NK-92 (cell line): ENCODE data around the gene RSPH1.
A peak's percentile ranks its signal among the peaks of the same experiment; 100 is the strongest.

Experiments used
- DNase-seq: peaks from one replicate; lab custom pipeline; 2025; ENCODE audit not compliant: unreplicated experiment; lab: John Stamatoyannopoulos, UW

Gene RSPH1

DNA sequence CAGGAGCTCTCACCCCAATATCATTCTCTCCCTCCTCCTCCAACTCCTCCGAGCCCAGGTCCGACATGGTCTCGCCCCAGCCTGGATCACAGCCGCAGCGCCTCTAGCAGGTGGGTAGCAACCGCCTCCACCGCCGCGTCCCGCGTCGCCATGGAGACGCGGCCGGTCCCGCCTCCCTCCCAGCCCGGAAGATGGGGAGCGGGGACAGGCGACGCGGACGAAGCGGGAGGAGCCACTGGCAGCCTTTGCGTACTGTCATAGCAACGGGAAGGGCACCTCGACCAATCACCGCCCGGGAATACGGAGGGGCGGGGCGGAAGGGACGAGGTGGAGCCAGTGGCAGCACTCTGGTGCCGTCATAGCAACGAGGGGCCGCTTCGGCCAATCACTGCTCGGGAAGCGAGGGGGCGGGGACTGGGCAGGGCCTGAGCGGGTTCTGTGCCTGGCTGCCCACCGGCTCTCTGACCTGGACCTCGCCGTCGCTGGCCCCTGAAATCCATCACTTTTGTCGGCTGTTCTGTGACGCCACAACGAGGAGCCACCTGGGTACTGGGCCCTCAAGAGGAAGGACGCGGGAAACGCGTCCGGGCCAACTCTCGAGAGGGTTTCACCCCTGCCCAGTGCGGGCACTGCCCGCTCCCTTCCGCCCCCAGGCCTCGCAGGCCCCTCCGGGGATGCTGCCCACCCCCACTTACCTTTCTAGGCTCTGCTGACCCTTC, at the start of gene RSPH1:
Gene RSPH1 (minus strand): TSS at position 105 of the 719 bp plus-strand sequence. CDS start 38 bp downstream, at position 67.
- peak; percentile 95 for DNase-seq

DNA sequence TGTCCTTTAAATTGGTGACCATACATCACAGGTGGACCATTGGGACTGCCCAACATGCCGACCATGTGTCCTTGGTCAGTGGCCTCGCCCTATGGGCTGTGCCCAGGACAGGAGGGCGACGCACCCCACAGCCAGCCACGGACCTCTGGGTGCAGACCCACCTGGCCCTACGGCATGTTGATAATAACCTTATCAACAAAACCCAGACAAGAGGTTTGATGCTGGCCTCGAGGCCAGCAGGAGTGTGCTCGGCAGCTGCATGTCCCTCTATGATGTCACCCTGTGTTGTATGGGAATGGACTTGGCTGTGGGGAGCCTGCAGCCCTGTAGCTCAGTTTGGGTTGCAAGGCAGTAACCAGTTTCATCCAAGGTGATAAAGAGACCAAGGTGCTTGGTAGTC, 49.7 kb upstream of the RSPH1 start:
- no peak for DNase-seq

DNA sequence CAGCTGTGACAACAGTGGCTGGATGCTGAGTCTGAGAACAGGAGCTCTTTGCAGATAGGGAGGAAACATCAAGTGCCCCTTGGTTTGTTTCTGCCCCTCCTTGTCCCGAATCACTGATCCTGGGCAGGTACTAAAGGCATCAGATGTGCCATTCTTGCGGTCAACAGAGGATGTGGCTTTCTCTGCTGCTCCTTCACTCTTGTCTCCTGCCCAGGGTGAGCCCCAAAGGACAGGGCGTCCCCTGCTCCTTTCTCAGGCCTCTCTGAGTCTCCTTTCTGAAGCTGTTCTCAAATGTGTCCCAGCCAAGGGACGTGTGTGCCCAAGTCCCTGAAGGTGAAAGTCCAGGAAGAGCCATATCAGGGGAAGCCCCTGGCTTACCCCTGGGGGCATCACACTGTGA, 49.3 kb upstream of the RSPH1 start:
- DNase-seq = no peak

DNA sequence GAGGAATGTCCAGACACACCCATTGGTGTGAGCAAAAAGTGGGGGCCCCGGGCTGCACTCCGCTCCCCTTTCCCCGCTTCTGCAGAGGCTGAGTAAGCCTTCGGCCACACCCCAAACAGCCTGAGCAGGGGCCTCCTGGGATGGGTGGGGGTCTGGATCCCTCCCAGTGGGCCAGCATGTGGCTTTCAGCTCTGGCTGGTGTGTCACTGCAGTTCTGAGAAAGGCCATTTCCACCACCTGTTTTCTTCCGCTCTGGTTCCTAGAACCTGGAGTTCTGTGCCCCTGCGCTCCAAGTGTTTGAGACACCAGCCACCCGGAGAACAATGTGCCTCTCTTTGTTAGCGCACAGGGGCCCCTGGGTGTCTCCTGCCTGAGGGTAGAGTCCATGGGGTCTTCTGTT, 48.5 kb upstream of the RSPH1 start:
- no peak for DNase-seq

DNA sequence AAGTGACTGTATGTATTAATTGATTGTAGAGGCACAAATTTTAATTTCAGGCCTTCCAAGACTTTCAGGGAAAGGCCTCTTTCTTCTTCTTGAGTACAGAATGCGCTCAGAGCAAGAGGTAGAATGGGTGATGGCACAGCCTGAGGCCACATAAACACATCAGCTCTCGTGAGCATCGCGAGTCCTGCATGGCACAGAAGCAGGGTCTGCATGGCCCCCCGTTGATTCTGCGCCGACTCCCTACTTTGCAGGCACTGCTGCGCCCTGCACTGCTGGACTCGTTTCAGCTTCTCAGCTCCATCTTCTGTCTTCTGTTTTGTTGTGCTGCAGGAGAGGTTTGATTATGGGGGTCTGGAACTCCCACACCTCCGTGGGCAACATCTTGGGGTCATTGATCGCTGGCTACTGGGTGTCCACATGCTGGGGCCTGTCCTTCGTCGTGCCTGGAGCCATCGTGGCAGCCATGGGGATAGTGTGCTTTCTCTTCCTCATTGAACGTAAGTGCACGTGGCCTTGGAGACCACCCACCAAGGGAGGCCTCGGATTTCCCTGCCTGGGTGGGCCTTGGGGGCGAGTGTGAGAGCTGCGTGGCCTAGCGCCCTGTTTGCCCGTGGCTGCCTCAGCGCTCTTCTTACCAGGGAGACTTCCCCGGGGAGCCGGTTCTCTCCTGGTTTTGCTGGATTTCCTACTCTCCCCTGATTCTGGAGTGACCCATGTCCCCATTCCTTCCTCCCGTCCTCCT, 47.3 kb upstream of the RSPH1 start:
- no peak for DNase-seq

DNA sequence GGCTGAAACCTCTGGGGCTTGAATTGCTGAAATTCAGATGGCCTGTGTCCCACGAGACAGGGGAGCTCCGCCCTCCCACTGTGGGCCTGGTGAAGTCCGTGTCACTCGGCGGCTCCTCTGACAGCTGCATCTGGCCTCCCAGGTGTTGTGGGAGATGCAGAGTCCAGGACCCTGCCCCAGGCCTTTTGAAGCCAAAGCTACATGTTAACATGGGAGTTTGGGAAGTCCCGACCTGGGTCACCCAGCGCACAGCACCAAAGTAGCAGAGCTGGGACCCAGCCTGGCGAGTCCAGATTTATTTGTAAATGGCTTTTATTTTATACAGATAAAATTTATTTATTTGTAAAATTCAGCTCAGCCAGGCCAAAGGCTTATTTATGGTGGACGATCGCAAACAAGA, 46.6 kb upstream of the RSPH1 start:
- DNase-seq = no peak

DNA sequence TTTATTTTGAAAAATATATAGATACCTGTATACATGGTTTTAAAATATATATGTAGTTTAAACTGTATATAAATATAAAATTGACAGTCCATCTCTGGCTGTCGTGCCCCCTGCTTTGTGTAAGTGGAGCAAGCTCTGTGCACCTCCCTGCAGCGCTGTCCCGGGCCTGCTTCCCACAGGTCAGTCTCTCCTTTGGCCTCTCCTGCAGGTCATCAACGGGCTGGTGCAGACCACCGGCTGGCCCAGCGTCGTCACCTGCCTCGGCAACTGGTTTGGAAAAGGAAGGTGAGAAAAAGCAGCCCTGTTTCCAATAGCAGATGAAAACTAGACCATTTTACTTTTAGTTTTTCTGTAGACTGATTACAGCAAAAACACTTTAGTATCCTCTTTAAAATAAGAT, 46.2 kb upstream of the RSPH1 start:
- no peak for DNase-seq

DNA sequence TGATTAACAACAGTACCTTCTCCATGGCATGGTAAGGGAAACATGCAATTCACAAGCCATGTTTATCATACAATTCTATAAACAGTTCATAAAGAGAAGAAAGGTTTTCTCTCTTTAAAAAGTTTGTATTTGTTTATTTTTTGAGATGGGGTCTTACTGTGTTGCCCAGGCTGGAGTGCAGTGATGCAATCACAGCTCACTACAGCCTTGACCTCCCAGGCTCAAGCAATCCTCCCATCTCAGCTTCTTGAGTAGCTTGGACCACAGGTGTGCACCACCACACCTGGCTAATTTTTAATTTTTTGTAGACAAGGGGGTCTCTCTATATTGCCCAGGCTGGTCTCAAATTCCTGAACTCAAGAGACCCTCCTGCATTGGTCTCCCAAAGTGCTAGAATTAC, 45.6 kb upstream of the RSPH1 start:
- DNase-seq = no peak

DNA sequence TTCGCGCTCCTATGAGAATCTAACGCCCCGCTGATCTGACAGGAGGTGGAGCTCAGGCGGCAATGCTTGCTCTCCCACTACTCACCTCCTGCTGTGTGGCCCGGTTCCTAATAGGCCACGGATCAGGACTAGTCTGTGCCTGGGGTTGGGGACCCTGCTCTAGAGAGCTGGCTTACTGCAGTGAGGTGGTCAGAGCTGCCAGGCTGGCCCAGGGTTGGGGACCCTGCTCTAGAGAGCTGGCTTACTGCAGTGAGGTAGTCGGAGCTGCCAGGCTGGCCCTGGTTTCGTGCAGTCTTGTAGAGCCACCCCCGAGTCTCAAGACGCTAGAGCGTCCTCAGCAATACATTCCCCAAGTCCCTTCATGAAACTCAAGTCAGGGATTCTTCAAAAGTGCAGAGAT, 45.1 kb upstream of the RSPH1 start:
- DNase-seq = no peak

DNA sequence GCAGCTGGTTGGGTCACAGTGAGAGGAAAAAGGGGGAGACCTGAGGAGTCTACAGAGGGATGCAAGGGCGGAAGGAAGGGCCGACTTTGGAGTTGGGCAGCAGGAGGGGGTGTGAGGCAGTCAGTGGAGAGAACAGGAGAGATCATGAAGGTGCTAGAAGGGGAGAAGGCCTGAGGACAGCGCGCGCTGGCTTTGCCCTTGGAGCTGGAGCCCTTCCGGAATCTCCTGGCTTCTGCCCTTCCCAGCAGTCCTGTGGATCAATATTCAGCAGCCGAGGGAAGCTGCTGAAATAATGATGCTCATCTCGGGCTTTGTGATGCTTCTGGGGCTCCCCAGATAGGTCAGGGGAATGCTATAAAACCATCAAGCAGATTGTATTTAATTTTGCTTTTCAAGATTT, 44.4 kb upstream of the RSPH1 start:
- DNase-seq = no peak

DNA sequence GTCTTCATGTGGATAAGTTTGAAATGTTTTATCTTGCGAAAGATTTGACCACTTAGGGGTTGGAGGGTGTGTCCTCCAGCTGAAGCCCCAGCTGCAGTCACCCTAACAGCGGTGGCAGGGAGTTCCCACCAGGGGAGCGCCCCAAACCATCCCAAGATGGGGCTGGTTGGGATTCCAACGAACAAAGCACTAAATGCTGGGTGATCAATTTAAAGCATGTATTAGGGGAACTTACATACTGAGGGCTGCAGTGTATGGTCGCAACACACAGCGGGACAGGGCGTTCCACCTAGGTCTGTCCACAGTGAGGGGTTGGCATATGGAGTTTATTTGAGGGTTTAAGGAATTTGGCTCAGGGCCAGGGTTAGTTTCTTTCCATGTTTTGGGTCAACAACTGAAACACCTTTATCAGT, 43.9 kb upstream of the RSPH1 start:
- no peak for DNase-seq

DNA sequence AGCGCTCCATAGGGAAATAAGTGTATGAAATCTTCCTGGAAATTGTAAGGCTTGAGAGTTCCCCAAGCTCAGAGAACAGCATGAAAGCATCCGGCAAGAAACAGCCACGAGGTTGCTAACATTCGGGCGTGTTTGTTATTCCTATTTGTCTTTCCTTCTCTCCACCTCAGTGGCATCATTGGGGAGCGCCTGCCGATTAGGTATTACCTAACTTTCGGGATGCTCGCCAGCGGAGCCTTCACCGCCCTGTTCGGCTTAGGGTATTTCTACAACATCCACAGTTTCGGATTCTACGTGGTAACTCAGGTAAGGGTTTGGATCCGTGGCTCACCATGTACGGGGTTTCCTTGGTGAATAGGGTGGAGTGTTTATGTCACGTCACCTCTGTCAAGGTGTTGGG, 43.3 kb upstream of the RSPH1 start:
- DNase-seq = no peak

DNA sequence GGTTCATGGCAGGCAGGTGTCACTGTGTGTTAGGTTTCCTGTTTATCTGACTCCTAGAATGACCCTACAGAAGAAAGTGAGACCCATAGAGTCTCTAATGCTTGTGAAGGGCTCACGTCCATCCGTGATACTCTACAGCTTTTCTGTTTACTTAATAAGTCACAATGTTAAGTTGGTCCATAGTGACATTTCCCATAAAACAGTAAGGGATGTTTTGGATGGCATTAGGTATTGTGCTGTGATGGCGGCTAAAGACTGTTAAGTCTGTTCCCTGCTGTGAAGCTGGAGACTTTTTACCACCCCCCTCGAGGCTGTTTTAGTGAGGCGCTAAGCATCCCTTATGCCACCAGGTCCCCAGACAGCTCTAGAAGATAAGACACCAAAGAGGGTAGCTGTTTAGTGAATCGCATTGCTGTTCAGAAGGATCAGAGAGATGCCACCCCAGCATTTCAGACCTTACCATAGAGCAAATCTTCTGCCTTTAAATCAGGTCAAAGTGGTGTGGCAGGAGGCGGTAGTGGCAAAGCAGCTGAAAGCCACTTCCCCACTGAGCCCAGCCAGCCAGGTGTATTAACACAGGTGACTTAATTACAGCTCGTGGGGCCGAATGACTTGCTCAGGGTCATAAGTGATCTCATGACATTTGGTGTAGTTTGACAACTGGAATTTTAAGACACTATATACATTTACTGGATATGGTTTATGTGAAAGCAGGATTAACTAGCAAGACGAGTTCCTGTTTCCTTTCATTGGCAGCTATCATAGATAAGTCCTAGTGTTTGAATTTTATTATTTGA, 42.7 kb upstream of the RSPH1 start:
- DNase-seq = no peak

DNA sequence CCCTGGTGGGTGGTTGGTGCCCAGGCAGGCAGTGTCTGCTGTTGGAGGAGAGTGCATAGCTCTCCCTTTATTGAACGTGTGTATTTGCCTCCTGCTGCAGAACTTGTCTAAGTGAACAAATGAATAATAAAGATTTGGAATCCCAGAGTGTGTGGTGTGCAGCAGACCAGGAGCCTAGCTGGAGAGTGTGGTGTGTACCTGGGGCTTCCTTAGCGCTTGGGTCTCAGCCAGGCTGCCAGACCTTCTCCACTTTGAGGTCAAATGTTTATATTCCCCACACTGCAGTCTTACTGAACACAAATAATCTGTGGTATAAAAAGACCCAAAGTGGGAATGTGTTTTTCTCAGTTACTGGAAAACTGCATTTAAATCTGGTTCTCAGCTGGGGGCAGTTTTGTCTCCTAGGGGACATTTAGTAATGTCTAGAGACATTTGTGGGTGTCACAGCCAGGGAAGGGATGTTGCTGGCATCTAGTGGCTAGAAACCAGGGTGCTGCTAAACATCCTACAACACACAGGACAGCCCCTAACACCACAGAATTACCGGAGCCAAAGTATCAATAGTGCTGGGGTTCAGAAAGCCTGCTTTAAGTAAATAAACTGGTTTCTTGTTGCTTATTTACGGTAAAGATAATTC, 41.2 kb upstream of the RSPH1 start:
- no peak for DNase-seq

DNA sequence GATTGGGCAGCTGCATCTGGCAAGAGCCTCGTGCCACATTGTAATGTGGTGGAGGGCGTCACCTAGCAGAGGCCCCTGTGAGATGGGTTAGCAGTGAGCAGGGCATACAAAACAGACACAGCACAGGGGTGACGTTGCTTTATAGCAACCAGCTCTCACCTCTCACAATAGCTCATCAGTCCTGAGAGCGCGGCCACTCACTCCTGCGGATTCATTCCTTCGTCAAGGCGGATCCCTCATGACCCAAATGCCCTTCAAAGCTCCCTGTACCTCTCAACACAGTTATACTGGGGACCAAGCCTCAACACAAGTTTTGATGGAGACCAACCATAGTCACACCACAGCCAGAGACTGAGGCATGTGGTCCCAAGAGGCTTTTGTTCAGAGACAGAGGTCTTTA, 40.6 kb upstream of the RSPH1 start:
- no peak for DNase-seq

DNA sequence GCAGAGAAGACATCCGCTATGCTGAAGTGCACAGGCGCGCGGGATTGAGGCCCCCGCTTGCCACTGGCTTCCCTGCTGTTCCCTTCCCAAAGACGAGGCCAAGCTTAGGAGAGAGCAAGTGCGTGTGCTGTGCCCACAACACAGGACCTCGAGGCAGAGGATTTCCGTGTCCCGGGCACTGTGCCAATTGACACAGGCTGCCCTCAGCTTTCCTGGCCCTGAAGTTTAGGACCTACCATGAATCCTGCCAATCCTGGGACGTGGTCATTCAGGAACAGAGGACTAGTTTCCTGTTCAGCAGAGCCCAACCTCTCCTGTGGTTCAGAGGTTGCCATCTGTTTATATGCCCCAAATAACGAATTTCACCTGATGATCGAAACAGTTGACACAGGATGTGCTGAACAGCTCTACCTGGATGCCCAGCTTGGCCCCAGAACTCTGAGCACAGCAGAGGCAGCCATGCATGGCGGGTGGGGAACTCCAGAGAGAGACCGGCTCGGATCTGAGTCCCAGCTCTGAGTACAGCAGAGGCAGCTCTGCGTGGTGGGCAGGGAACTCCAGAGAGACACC, 39.7 kb upstream of the RSPH1 start:
- no peak for DNase-seq

DNA sequence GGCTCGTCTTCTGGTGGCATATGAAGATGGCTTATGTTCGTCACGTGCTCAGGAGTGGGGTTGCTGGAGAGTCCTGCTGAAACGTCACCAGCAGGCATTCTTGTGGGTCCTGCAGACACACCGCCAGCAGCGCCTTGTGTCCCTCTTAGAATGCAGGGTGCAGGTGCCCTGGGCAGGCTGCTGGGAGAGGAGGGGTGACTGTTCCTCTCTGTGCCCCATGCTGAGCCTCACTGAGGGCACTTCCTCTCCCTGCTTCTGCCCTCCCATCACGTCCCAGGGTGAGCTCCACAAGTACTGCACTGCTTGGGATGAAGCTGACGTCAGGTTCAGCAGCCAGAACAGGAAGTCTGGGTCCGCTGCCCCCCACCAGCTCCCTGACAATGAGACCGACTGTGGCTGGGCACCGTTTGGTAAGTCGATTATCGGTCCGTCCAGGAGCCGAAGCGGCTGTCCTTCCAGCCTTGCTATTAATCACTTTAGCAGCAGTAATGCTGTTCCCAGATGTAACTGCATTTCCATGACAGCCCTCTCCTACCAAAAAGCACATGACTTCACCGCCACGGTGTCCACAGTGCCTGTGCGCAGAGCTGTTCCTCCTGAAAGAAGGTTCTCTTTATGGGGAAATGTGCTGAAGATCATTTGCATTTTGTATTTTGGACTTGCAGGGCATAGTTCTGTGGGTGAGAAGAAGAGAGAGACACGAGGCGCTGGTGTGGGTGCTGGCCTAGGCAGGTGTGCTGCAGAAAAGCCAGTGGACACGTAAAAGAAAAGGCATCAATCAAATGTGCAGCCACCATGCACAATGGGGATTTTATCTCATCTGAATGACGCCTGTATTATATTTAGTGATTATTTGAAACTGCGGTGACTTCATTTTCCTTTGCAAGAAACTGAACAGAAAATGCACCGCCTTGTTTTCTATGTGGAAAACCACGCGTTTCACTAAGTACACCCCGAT, 38.7 kb upstream of the RSPH1 start:
- DNase-seq = no peak

DNA sequence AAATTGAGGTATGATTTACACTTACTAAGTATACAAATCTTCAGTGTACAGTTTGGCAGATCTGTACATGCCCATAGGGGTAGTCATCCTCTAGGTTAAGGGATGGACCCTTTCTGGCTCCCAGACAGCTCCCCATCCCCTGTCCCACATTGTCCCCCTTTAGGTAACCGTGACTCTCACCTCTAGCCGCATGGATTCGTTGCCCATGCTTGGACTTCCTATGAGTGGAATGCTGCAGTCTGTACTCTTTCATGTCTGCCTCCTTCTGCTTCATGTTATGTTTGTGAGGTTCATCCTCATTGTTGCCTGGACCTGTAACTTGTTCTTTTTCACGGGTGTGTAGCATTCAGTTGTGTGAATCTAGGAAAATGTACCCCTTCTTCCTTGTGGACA, 37.9 kb upstream of the RSPH1 start:
- no peak for DNase-seq

DNA sequence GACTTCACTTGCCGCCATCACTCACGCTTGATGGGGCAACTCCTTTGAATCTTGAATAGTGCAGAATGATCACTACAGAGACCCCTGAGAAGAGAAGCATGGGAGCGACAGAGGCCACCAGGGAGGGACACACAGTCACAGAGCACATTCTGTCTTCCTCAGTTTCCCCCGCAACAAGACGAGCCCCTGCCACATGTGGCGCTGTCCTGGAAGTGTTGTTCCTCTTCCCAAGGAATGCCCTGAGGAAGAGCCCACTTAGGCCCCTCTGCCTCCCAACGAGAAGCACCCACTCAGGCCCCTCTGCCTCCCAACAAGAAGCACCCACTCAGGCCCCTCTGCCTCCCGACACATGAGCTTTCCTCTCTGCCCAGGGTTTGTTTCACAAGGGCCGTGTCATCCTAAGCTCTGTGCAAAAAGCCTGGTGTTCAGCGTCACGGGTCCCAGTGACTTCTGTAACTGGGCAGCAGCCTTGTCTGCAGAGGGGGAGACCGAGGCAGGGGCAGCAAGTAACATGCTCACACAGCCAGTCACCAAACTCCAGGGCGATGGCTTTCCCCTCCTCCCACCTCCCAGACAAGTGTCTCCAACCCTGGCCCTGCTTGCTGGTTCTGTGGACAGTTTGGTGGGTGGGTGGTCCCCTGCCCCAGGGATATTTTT, 37.4 kb upstream of the RSPH1 start:
- DNase-seq = no peak
